GM19452 (cell line): ENCODE measurements around the gene ZNF546.

Experiments used
- ATAC-seq: cut with Tn5 transposase; IDR thresholded peaks from one replicate; pipeline ENCODE4 v1.9.1; 2021; ENCODE audit not compliant: unreplicated experiment

ZNF546 gene

DNA sequence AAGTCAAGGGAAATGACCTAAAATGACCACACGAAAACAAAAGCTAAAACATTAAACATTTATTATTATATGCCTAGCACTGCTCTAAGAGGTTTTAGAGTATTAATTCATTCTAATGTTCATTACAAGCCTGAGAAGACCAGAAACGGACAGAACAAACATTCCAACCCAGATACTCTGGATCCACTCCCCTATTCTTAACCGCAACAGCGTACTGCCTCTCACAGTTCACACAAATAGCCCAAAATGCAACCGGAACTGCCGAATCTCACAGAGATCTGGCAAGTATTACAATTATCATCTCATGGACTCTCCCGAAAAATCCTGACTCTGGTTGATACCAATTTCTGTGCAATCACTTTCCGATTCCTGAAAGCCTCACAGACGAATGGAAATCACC, 57.8 kb downstream of the ZNF546 start:
- ATAC-seq = no peak

DNA sequence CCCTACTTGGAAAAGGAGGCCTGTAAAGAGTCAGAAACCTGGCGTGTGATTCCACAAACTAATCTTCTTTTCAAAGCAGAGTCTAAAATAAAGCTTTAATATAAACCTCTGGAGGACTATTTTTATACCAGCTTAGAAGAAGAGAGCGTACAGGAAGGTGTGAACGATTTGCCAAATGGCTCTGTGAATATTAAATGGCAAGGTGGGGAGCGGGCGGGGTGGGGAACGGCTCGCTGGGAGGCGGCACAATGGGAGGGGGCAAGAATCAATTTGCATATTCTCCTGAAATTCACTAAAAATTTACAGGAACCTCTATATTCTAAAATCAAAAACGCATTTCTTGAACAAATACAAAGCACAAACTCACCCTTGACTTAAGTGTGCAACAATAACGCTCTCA, 58.2 kb downstream of the ZNF546 start:
- ATAC-seq = no peak

DNA sequence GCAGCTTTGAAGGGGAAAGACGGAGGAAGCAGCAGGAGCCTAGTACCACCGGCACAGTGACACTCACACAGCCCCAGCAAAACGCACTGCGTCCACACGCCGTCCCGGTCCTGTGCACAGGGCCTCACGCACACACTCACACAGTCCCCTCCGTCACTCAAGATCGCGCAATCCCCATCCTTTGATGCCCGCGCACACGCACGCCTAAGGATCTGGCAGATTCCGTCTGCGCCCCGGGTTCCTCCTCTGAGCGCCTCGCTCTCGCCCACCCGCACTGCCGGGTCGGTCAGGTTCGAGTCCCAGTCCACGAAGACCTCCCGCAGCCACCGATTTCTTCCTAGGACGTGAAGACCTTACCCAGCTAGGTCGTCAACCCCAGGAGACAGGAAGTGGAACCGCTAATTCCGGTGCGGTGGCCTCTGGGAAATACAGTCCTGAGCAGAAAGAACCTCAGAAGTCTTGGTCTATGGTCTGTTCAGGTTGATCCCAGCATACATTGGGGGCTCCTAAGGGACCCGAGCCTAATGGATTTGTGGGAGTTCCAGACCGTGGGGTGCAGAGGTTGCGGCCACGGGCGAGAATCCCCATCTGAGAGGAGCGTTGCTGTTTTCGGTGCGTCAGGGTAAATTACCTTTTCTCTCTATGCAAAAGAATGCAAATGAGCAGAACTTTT, 59.1 kb downstream of the ZNF546 start, which contains the start of gene ZNF780B:
Gene ZNF780B, minus strand, starts transcription at position 400 of the 673 bp plus-strand sequence. CDS start 5,899 bp downstream, outside the sequence.
- ATAC-seq = peak; percentile 75

DNA sequence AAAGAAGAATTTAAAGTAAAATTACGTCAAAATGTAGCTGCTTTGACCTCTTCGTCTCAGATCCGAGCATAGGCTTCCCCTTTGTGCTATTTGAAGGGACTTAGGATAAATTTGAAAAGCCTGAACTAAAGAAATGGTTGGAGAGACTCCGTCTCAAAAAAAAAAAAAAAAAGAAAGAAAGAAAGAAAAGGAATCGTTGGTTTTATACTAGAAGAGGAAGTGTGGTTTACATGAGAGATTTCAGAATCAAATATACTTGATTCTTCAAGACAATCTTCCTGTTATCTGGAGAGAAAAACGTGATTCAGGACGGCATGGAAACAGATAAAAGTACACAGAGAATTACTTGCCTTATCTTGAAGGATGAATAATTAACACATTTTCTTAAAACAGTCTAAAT, 59.6 kb downstream of the ZNF546 start:
- no peak for ATAC-seq

DNA sequence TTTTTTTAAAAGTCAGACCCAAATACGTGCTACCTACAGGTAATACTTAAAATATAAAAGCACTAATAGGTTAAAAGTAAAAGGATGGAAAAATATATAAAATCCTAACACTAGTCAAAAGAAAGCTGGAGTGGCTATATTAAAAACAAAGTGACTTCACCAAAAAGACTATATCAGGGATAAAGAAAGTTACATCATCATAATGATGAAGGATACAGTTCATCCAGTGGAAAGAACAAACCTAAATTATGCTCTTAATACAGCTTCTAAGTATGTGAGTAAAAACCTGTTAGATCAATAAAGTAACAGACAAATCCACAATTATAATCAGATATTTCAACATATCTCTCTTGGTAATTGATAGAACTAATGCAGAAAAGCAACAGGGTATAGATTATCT, 60.3 kb downstream of the ZNF546 start:
- ATAC-seq = no peak

DNA sequence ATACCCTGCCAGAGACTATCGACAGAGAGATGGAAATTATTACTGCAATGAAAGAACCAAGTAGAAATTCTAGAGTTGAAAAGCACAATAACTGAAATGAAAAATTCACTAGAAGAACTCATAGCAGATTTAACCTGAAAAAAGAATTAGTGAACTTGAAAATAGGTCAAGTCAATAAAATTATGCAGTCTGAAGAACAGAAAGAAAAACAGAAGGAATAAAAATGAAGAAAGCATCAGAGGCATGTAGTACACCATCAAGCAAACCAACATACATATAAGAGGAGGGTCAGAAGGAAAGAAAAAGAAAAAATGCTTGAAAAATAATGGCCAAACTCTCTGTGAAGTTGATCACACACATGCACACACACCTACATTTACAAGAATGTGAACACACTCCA, 62.8 kb downstream of the ZNF546 start:
- ATAC-seq = no peak

DNA sequence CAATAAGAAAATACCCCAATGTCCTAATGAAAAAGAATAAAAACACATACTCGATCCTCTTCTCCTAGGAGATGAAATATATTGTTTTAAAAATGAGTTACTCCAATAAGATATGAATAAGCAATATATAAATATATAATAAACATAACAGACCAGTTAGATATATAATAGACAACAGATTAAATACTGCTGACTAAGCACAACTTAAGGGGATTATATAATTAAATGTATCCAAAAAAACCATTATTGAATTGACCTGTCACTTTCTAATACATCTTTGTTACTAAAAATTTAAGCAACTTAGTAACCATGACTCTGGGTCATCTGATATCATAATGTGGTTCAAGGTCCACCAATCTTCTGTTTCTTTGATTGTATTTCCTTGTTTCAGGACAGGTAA, 73.2 kb downstream of the ZNF546 start:
- ATAC-seq = no peak
